Central memory CD4-positive, alpha-beta T cell (primary cell): ENCODE data around the gene TCF15.
"Not testable (repeated sequence)": the region's sequence is repeated elsewhere in the genome, so short reads cannot be mapped to it uniquely, and the experiment has no call there.

Experiments used
- DNase-seq: peaks from one replicate; pipeline ENCODE4 v3.0.0; 2022
- total RNA-seq, 3 experiments: gene quantifications; one replicate each; lab custom pipeline; 2026; lab: John Stamatoyannopoulos, UW

The TCF15 gene
- 0 reads per million in 3 experiments for total RNA-seq

GRCh38 chr20:610130-611046 is at the start of gene TCF15:
TCF15 (minus strand) TSS chr20:610309; CDS start chr20:610237, 72 bp downstream.
- no peak for DNase-seq

GRCh38 chr20:658731-659291 is 48.7 kb upstream of the TCF15 start:
- DNase-seq: no peak

- no peak for DNase-seq
These were observed 48.1 kb upstream of the TCF15 start for GRCh38 chr20:658202-658601.

- no peak for DNase-seq
These were observed 45.9 kb upstream of the TCF15 start for GRCh38 chr20:655726-656624.

- no peak for DNase-seq
These were observed 44.3 kb upstream of the TCF15 start for GRCh38 chr20:654417-654750.

- no peak for DNase-seq
These were observed 43.7 kb upstream of the TCF15 start for GRCh38 chr20:653590-654416.

GRCh38 chr20:653110-653589 is 43.0 kb upstream of the TCF15 start, which contains the start of gene SRXN1:
SRXN1 (minus strand) TSS chr20:653200; CDS start chr20:653185, 15 bp downstream.
- peak; percentile 57 for DNase-seq

GRCh38 chr20:652615-653109 is 42.6 kb upstream of the TCF15 start:
- no peak for DNase-seq

- DNase-seq: no peak
These were observed 41.9 kb upstream of the TCF15 start for GRCh38 chr20:651713-652614.

GRCh38 chr20:650954-651353 is 40.8 kb upstream of the TCF15 start:
- no peak for DNase-seq

- DNase-seq: no peak
These were observed 40.2 kb upstream of the TCF15 start for GRCh38 chr20:650281-650680.

- DNase-seq: no peak
These were observed 37.4 kb upstream of the TCF15 start for GRCh38 chr20:647479-648019.

GRCh38 chr20:646868-647233 is 36.7 kb upstream of the TCF15 start:
- DNase-seq: no peak

- no peak for DNase-seq
These were observed 36.2 kb upstream of the TCF15 start for GRCh38 chr20:646107-646867.

GRCh38 chr20:645318-646106 is 35.4 kb upstream of the TCF15 start:
- peak; percentile 45 for DNase-seq

- no peak for DNase-seq
These were observed 34.7 kb upstream of the TCF15 start for GRCh38 chr20:644692-645317.

- no peak for DNase-seq
These were observed 32.5 kb upstream of the TCF15 start for GRCh38 chr20:642398-643174.

GRCh38 chr20:642013-642397 is 31.9 kb upstream of the TCF15 start:
- not testable (repeated sequence) for DNase-seq
